NB4 (cell line): ENCODE data around the gene CLEC1A.

ENCODE experiments used
- POLR2A ChIP-seq: IDR thresholded peaks from 2 replicates; pipeline ENCODE4 v1.6.1; 2011; ENCODE audit warnings: mild to moderate bottlenecking; ENCODE audit not compliant: insufficient read length; ENCODE audit errors: extremely low read depth
- TF ChIP-seq, protein P1 (sequence below): IDR thresholded peaks from one replicate; pipeline ENCODE4 v1.5.1; 2012; ENCODE audit warnings: low read depth, low read length

DNA sequence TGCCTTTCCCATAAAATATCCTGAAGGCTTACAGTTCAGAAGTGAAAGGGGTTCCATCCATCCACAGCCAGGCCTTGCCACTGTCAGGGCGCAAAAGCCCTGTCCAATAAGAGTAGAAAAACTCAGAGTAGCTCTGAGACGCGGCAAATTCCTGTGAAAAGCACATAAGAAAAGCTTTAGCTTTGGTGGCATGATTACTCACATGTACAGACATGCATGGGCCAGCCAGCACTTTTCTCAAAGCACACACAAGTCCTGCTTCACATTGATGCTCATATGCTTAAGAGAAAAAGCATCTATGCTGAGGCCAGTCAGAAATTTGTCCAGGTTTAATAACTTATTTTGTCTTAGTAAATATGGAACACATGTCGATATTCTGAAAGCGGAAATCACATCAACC is 25.5 kb downstream of the CLEC1A start:
- TF ChIP-seq, protein P1, sequence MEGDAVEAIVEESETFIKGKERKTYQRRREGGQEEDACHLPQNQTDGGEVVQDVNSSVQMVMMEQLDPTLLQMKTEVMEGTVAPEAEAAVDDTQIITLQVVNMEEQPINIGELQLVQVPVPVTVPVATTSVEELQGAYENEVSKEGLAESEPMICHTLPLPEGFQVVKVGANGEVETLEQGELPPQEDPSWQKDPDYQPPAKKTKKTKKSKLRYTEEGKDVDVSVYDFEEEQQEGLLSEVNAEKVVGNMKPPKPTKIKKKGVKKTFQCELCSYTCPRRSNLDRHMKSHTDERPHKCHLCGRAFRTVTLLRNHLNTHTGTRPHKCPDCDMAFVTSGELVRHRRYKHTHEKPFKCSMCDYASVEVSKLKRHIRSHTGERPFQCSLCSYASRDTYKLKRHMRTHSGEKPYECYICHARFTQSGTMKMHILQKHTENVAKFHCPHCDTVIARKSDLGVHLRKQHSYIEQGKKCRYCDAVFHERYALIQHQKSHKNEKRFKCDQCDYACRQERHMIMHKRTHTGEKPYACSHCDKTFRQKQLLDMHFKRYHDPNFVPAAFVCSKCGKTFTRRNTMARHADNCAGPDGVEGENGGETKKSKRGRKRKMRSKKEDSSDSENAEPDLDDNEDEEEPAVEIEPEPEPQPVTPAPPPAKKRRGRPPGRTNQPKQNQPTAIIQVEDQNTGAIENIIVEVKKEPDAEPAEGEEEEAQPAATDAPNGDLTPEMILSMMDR, result no peak
- TF ChIP-seq POLR2A, result no peak
